CD4-positive, alpha-beta T cell (primary cell): Measurements from ENCODE around the gene CXCR2. TPM values are rescaled to one million over a fixed set of nuclear protein-coding genes. Genes with fewer than 3 reads are reported as not detected.

Experiments used
- ATAC-seq: fragments of 200-7000 bp; cut with Tn5 transposase; one replicate; pipeline ENCODE4 v1.10.0; 2022; ENCODE audit warnings: mild to moderate bottlenecking; ENCODE audit not compliant: poor library complexity
- CTCF ChIA-PET: fragments of 350-600 bp; sonication (Branson Sonifier 250); formaldehyde crosslinking; loops from one replicate; lab custom pipeline; 2021; ENCODE audit warnings: antibody characterized with exemption, inconsistent platforms; lab: Charles Lee
- POLR2A ChIA-PET: fragments of 350-600 bp; sonication (Branson Sonifier 250); formaldehyde crosslinking; loops from one replicate; lab custom pipeline; 2021; ENCODE audit warnings: antibody characterized with exemption, inconsistent platforms; lab: Charles Lee
- DNase-seq, 14 experiments: peaks; one replicate each; pipeline ENCODE4 v3.0.0-alpha.2; 2013 to 2020; ENCODE audit warnings: mixed read lengths in 2 of 14
- H3K27ac ChIP-seq, 2 donors: one replicate each; pipeline versions ENCODE4 v1.5.1 to v1.7.0; 2013; ENCODE audit warnings: low read length in 2 of 2, low read depth in 1 of 2, mild to moderate bottlenecking in 1 of 2
- H3K27me3 ChIP-seq, 2 experiments: 1 replicate in 1 of 2; 2 replicates in 1 of 2; pipeline versions ENCODE4 v1.6.1 to v1.7.0; 2013; ENCODE audit warnings: low read length in 2 of 2, control low read depth in 1 of 2, mild to moderate bottlenecking in 1 of 2, moderate library complexity in 1 of 2; ENCODE audit not compliant: insufficient read depth in 2 of 2, control insufficient read depth in 1 of 2
- H3K36me3 ChIP-seq: one replicate; pipeline ENCODE4 v1.6.1; 2013; ENCODE audit warnings: low read length, control low read depth; ENCODE audit not compliant: insufficient read depth
- H3K4me1 ChIP-seq: one replicate; pipeline ENCODE4 v1.6.1; 2013; ENCODE audit warnings: low read length, control low read depth; ENCODE audit not compliant: insufficient read depth
- H3K4me3 ChIP-seq: one replicate; pipeline ENCODE4 v1.5.1; 2013; ENCODE audit warnings: mild to moderate bottlenecking, low read length, moderate library complexity
- H3K9me3 ChIP-seq, 2 experiments: 1 replicate in 1 of 2; 2 replicates in 1 of 2; pipeline versions ENCODE4 v1.6.1 to v1.7.0; 2013; ENCODE audit warnings: low read length in 2 of 2, mild to moderate bottlenecking in 2 of 2, control low read depth in 1 of 2, moderate library complexity in 1 of 2; ENCODE audit not compliant: control insufficient read depth in 1 of 2, insufficient read depth in 1 of 2
- H3K27ac Mint-ChIP-seq: one replicate; pipeline ENCODE4 v1.8.0; 2020; ENCODE audit warnings: mixed read lengths
- H3K27me3 Mint-ChIP-seq: one replicate; pipeline ENCODE4 v1.8.0; 2021; ENCODE audit warnings: mixed read lengths
- H3K36me3 Mint-ChIP-seq: one replicate; pipeline ENCODE4 v1.8.0; 2021; ENCODE audit warnings: low read depth, mixed read lengths
- H3K4me1 Mint-ChIP-seq: one replicate; pipeline ENCODE4 v1.8.0; 2021; ENCODE audit warnings: low read depth, mixed read lengths
- H3K4me3 Mint-ChIP-seq: one replicate; pipeline ENCODE4 v1.8.0; 2020; ENCODE audit warnings: mild to moderate bottlenecking, mixed read lengths
- H3K9me3 Mint-ChIP-seq: one replicate; pipeline ENCODE4 v1.8.0; 2020; ENCODE audit warnings: mixed read lengths
- CTCF ChIP-seq: fragments of 200-600 bp; IDR thresholded peaks from one replicate; pipeline ENCODE4 v1.8.0; 2022; ENCODE audit warnings: antibody characterized with exemption, mild to moderate bottlenecking
- intact Hi-C, 2 experiments: fragments of 100-400 bp; cut with DNase I in 1 of 2; cut with micrococcal nuclease in 1 of 2; formaldehyde crosslinking; loops; one replicate each; pipeline versions ENCODE4 v1.15.1 to v1.9.0; 2023 to 2025; cut with DNase I, micrococcal nuclease
- total RNA-seq, 174 experiments: library from RNA in 2 of 174; stranded (reverse) in 2 of 174; gene quantifications; one replicate each; pipeline ENCODE4 v1.2.3 and lab custom pipeline; 2021 to 2026

Gene CXCR2
- total RNA-seq, 2 experiments from 2014 or later, result not detected

GRCh38 chr2:218149848-218150440, 24.1 kb downstream of the CXCR2 start:
- Mint-ChIP-seq H3K9me3 (peaks cover 2% of the 10 kb centered on the region), H3K4me1 (no peaks in the 10 kb centered on the region), H3K4me3 (no peak overlapping the region), H3K36me3 (no peaks in the 10 kb centered on the region), H3K27ac (no peak overlapping the region), H3K27me3 (no peaks in the 10 kb centered on the region)
- no peak for DNase-seq
- POLR2A ChIA-PET, result no interaction called here
- Histone ChIP-seq H3K9me3 (no peaks in the 10 kb centered on the region), H3K4me3 (no peak overlapping the region), H3K27me3 (no peaks in the 10 kb centered on the region), H3K36me3 (no peaks in the 10 kb centered on the region), H3K4me1 (no peaks in the 10 kb centered on the region), H3K27ac (no peak overlapping the region)
- no peak for ATAC-seq
- TF ChIP-seq CTCF, result no peak
- CTCF ChIA-PET, result no interaction called here
- intact Hi-C loops, result no loop called here

- no peak for DNase-seq
- H3K27ac Mint-ChIP-seq, result no peak overlapping the region
These were observed 26.3 kb downstream of the CXCR2 start for GRCh38 chr2:218152172-218152571.

GRCh38 chr2:218152777-218153176, 26.9 kb downstream of the CXCR2 start:
- intact Hi-C loops, result no loop called here
- Histone ChIP-seq H3K27me3 (no peaks in the 10 kb centered on the region), H3K36me3 (no peaks in the 10 kb centered on the region), H3K4me1 (no peaks in the 10 kb centered on the region), H3K9me3 (no peaks in the 10 kb centered on the region), H3K27ac (no peak overlapping the region), H3K4me3 (no peak overlapping the region)
- ATAC-seq (no peak), DNase-seq (no peak)
- H3K36me3 Mint-ChIP-seq, result no peaks in the 10 kb centered on the region
- no peak overlapping the region for H3K4me3 Mint-ChIP-seq
- TF ChIP-seq CTCF, result no peak
- no peaks in the 10 kb centered on the region for H3K9me3 Mint-ChIP-seq
- no peaks in the 10 kb centered on the region for H3K4me1 Mint-ChIP-seq
- H3K27me3 Mint-ChIP-seq, result no peaks in the 10 kb centered on the region
- POLR2A ChIA-PET, result no interaction called here
- CTCF ChIA-PET, result no interaction called here
- no peak overlapping the region for H3K27ac Mint-ChIP-seq

More at GRCh38 chr2:218152172-218152571, 26.3 kb downstream of the CXCR2 start:
- intact Hi-C loops, result no loop called here
- ATAC-seq, result no peak
- ChIA-PET CTCF (no interaction called here), POLR2A (no interaction called here)
- no peak overlapping the region for H3K4me3 ChIP-seq
- Mint-ChIP-seq H3K4me1 (no peaks in the 10 kb centered on the region), H3K4me3 (no peak overlapping the region), H3K27me3 (no peaks in the 10 kb centered on the region), H3K36me3 (no peaks in the 10 kb centered on the region), H3K9me3 (no peaks in the 10 kb centered on the region)
- no peaks in the 10 kb centered on the region for H3K27me3 ChIP-seq
- no peak overlapping the region for H3K27ac ChIP-seq
- no peaks in the 10 kb centered on the region for H3K36me3 ChIP-seq
- no peaks in the 10 kb centered on the region for H3K4me1 ChIP-seq
- no peak for TF ChIP-seq CTCF
- H3K9me3 ChIP-seq, result no peaks in the 10 kb centered on the region
